ENCODE results near the gene ACSBG1. TPM values are rescaled to one million over a fixed set of nuclear protein-coding genes. Genes with fewer than 3 reads are reported as not detected.

Gene ACSBG1
- total RNA-seq, 2 experiments from 2014 or later = 0.25 TPM; not detected in 1

- POLR2A ChIA-PET = no interaction called here
- H3K36me3 Mint-ChIP-seq = no peaks in the 10 kb centered on the region
- no peaks in the 10 kb centered on the region for H3K9me3 Mint-ChIP-seq
- no peak for ATAC-seq (ENCODE audit: low read depth)
- H3K27me3 Mint-ChIP-seq = peaks cover 12% of the 10 kb centered on the region
- no peak for DNase-seq
- no peak overlapping the region for H3K27ac Mint-ChIP-seq
- no peak overlapping the region for H3K4me3 Mint-ChIP-seq
- H3K4me1 Mint-ChIP-seq = no peaks in the 10 kb centered on the region
Measured at GRCh38 chr15:78225783-78226541, 8.4 kb downstream of the ACSBG1 start.

DNA sequence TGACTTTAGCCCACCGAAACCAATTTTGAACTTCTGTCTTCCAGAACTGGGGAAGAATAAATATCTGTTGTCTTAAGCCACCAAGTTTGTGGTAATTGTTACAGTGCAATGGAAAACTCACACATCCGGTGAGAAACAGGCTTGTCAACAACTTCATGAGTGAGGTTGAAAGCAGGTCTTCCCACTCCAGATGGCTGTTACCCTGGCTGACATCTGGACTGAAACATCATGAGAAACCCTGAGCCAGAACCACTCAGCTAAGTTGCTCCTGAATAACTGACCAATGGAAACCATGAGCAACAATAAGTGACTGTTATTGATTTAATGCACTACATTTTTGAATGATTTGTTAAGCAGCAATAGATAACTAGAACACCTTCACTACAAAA is 10.3 kb downstream of the ACSBG1 start:
- H3K9me3 Mint-ChIP-seq = no peaks in the 10 kb centered on the region
- no peaks in the 10 kb centered on the region for H3K4me1 Mint-ChIP-seq
- ATAC-seq (ENCODE audit: low read depth) (no peak), DNase-seq (no peak)
- H3K27ac Mint-ChIP-seq = no peak overlapping the region
- peaks cover 17% of the 10 kb centered on the region for H3K27me3 Mint-ChIP-seq
- H3K4me3 Mint-ChIP-seq = no peak overlapping the region
- H3K36me3 Mint-ChIP-seq = no peaks in the 10 kb centered on the region
- POLR2A ChIA-PET = no interaction called here

- Mint-ChIP-seq H3K4me1 (no peaks in the 10 kb centered on the region), H3K27me3 (peaks cover 17% of the 10 kb centered on the region), H3K27ac (no peak overlapping the region), H3K9me3 (no peaks in the 10 kb centered on the region), H3K36me3 (no peaks in the 10 kb centered on the region), H3K4me3 (no peak overlapping the region)
- POLR2A ChIA-PET = no interaction called here
- ATAC-seq (ENCODE audit: low read depth) (no peak), DNase-seq (no peak)
Measured at GRCh38 chr15:78223396-78224022, 10.9 kb downstream of the ACSBG1 start.

DNA sequence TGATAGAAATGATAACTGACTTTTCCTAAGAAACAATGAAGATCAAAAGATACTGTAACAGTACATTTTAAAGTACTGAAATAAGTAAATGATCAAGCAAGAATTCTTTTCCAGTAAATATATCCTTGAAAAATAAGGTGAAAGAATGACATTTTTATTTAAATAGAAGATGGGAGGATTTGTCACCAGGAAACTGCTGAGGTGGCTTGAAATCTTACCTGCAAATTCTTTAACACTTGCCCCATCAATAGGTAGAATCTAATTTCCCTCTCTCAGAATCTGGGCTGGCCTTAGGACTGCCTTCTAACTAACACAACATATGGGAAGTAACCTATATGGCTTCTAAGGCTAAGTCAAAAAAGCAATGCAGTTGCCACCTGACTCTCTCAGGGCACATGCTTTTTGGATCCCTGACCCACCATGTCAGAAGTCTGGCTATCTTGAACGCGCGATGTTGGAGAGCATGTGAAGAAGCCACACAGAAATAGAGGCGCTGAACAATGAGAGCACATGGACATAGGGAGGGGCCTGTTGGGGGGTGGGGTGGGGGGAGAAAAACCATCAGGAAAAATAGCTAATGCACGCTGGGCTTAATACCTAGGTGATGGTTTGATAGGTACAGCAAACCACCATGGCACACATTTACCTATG is 11.5 kb downstream of the ACSBG1 start:
- Mint-ChIP-seq H3K4me1 (no peaks in the 10 kb centered on the region), H3K27ac (no peak overlapping the region), H3K27me3 (peaks cover 16% of the 10 kb centered on the region), H3K9me3 (no peaks in the 10 kb centered on the region), H3K4me3 (no peak overlapping the region), H3K36me3 (no peaks in the 10 kb centered on the region)
- ATAC-seq (ENCODE audit: low read depth) = no peak
- POLR2A ChIA-PET = no interaction called here
- DNase-seq = no peak

- POLR2A ChIA-PET = no interaction called here
- no peaks in the 10 kb centered on the region for H3K36me3 Mint-ChIP-seq
- H3K4me1 Mint-ChIP-seq = no peaks in the 10 kb centered on the region
- DNase-seq (no peak), ATAC-seq (ENCODE audit: low read depth) (no peak)
- no peak overlapping the region for H3K27ac Mint-ChIP-seq
- H3K4me3 Mint-ChIP-seq = no peak overlapping the region
- H3K27me3 Mint-ChIP-seq = peaks cover 15% of the 10 kb centered on the region
- H3K9me3 Mint-ChIP-seq = no peaks in the 10 kb centered on the region
Measured at GRCh38 chr15:78220713-78221112, 13.7 kb downstream of the ACSBG1 start.

DNA sequence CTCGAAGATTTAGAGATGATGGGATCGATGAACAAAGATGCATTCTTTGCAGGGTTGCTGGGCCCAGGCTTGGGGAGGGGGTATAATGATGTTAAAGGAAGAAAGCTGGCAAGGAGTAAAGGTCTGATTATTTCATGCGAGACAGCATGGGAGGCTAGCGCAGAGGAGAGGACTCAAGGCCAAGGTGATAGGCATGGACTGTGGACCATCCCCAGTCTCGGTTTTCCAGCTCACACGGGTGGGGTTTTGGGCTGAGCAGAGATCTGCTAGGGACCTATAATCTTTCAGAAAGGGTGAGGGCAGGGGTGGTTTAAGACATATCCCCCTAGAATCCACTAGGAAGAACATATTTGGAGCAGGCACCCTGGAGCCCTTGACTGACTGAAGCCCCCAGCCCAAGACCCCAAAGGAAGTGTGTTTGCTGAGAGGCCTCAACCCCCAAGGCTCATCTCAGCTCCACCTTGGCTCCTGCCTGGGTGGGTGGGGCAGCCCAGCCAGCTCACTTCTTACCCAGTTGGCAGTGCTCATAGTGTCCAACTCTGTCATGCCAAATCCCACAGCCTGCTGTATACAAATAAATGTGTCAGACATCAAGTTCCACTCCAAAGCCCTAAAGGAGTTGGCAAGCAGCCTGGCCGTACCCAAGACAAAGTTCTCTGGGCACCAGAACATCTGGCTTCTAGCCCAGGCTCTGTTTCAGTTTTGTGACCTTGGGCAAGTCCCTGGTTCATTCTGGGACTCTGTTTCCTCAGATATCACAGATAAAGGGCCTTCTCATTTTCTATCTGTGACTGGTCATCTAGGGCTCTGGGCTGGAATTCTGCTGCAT is 17.9 kb downstream of the ACSBG1 start:
- Mint-ChIP-seq H3K27me3 (peaks cover 14% of the 10 kb centered on the region), H3K4me1 (no peaks in the 10 kb centered on the region), H3K4me3 (no peak overlapping the region), H3K36me3 (no peaks in the 10 kb centered on the region), H3K27ac (no peak overlapping the region), H3K9me3 (no peaks in the 10 kb centered on the region)
- ATAC-seq (ENCODE audit: low read depth) (no peak), DNase-seq (no peak)
- POLR2A ChIA-PET = no interaction called here

DNA sequence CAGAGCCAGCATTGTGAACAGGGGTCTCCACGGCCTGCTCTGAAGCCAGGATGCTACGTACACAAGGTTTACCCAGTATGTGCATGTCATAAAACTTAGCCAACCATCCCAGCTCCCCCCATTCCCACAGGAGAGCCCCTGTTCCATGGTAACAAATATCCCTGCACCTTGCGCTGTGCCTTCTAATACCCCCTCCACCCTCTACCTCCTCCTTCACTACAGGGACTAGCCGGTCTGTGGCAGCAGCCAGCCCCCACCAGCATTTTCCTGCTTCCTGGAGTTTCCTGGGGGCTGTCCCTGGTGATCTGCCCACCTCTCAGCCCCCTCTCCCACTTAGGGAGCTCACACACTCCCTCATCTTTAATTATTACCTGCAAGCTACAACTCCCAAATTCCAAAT is 20.4 kb downstream of the ACSBG1 start:
- Mint-ChIP-seq H3K4me3 (no peak overlapping the region), H3K27me3 (peaks cover 5% of the 10 kb centered on the region), H3K27ac (no peak overlapping the region), H3K4me1 (no peaks in the 10 kb centered on the region), H3K9me3 (no peaks in the 10 kb centered on the region), H3K36me3 (no peaks in the 10 kb centered on the region)
- ATAC-seq (ENCODE audit: low read depth) (no peak), DNase-seq (no peak)
- POLR2A ChIA-PET = no interaction called here

DNA sequence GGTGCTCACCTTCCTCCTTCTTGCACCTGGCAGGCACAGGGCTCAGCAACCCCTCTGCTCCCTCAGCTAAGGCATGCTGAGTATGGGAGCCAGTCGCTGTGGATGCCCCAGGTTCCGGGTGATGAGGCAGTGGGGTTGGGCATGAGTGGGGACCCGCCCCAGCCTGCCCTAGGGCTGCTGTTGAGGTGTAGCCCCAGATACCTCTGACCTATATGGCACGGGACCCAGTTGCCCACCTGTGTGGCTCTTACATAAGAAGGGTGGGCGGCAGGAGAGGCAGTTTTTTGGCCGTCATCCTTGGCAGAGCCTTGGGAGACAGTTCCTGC is 21.0 kb downstream of the ACSBG1 start:
- Mint-ChIP-seq H3K4me3 (no peak overlapping the region), H3K4me1 (no peaks in the 10 kb centered on the region), H3K27me3 (peaks cover 3% of the 10 kb centered on the region), H3K27ac (no peak overlapping the region), H3K9me3 (no peaks in the 10 kb centered on the region), H3K36me3 (no peaks in the 10 kb centered on the region)
- POLR2A ChIA-PET = no interaction called here
- DNase-seq = no peak
- ATAC-seq (ENCODE audit: low read depth) = no peak

DNA sequence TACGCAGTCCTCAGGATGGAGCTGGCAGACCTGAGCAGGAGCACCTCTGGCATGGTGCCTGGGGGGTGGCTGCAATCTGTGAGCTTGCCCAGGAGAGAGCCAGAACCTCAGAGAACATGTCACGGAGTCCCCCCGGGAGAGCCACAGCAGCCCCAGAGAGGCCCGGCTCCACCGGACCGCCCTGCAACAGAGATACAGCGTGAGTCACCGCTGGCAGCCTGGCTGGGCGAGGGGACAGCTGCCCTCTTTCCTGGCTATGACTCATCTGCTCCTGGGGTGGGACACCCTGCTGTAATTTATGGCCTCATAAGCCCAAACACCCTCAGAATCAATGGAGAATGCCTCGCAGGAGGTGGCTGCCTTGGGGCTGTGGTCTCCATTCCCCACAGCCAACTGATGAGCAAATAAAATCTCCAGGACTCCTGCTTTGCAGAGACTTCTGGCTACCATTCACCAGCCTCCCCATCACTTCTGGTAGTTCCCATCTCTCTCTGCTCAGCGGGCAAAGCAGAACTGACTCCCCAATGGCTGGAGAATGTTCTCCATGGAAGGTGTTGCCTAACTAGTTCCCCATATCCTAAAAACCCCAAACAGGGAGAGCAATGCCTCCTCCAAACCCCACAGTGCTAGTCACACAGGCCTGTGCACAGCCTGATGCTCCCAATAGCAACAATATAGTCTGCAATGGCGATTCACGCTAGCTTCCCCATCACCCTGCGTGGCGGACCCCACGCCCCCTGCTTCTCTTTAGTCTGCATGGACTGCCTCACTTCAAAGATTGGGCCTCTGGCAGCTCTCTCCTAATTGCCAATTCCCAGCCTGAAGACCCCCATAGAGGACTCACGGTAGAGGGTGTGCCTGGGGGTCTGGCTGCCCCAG is 21.6 kb downstream of the ACSBG1 start:
- Mint-ChIP-seq H3K36me3 (no peaks in the 10 kb centered on the region), H3K4me1 (no peaks in the 10 kb centered on the region), H3K27me3 (peaks cover 3% of the 10 kb centered on the region), H3K27ac (no peak overlapping the region), H3K9me3 (no peaks in the 10 kb centered on the region), H3K4me3 (no peak overlapping the region)
- POLR2A ChIA-PET = no interaction called here
- DNase-seq (no peak), ATAC-seq (ENCODE audit: low read depth) (no peak)

GRCh38 chr15:78212008-78212407 is 22.4 kb downstream of the ACSBG1 start:
- Mint-ChIP-seq H3K36me3 (no peaks in the 10 kb centered on the region), H3K27ac (no peak overlapping the region), H3K4me1 (no peaks in the 10 kb centered on the region), H3K27me3 (peaks cover 3% of the 10 kb centered on the region), H3K4me3 (no peak overlapping the region), H3K9me3 (no peaks in the 10 kb centered on the region)
- POLR2A ChIA-PET = no interaction called here
- no peak for ATAC-seq (ENCODE audit: low read depth)
- no peak for DNase-seq

DNA sequence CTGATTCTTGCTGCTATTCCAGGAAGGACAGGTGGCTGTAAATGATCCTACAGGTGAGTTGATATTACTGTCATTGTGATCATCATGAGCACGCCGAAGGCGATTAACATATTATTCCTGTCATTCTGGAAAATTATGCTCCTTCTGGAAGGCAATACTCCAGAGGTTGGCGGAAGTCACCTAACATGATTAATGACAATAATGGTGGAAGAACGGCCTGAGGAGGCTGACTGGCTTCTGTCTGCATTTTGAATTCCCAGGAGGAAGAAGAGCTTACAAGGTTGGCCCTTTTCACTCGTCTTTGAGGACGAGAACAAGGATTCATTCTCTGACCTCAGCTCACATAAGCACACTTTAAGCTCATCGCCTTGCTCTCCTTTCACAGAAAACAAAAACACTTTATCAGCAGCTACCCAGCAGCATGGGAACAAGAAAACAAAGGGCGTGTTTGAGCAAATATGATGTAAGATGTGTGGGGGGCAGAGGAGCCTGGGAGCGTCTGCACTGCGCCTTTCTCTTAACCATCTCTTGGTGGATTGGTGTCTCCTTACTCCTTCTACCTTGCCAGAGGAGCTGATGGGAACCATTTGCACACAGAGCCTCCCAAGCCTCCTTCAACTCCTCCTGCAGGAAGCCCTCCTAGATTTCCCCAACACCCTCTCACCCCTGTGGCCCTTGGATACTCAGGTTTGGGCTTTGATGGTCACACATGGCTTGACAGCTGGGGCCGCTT is 23.0 kb downstream of the ACSBG1 start:
- Mint-ChIP-seq H3K4me1 (no peaks in the 10 kb centered on the region), H3K4me3 (no peak overlapping the region), H3K27me3 (peaks cover 3% of the 10 kb centered on the region), H3K36me3 (no peaks in the 10 kb centered on the region), H3K27ac (no peak overlapping the region), H3K9me3 (no peaks in the 10 kb centered on the region)
- ATAC-seq (ENCODE audit: low read depth) = no peak
- DNase-seq = no peak
- POLR2A ChIA-PET = no interaction called here

DNA sequence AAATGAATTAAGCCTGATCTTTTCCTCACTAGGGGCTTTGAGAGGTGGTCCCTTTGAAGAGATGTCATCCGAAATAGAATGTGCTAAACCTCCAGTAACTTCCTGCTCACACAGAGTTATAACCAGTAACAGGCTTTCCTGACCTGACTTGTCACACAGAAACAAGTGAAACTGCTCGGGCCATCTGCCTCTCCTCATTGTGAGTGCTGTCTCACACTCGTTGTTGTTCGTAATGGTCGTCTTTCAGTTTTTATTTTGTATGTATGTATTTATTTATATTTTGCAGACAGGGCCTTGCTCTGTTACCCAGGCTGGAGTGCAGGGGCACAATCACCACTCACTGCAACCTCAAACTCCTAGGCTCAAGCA is 24.0 kb downstream of the ACSBG1 start:
- Mint-ChIP-seq H3K36me3 (no peaks in the 10 kb centered on the region), H3K4me1 (no peaks in the 10 kb centered on the region), H3K27ac (no peak overlapping the region), H3K27me3 (peaks cover 3% of the 10 kb centered on the region), H3K9me3 (no peaks in the 10 kb centered on the region), H3K4me3 (no peak overlapping the region)
- DNase-seq (no peak), ATAC-seq (ENCODE audit: low read depth) (no peak)
- POLR2A ChIA-PET = interaction anchor here (0.6 kb wide), 1 partner anchor 134 kb away, joined by 3 read pairs; no protein-coding TSS in a partner anchor
